ENCODE measurements around the gene PLPPR5.
"Not testable (repeated sequence)": the region's sequence is repeated elsewhere in the genome, so short reads cannot be mapped to it uniquely, and the experiment has no call there.

PLPPR5 gene

GRCh38 chr1:98908980-98909379 lies 95.7 kb downstream of the PLPPR5 start:
- DNase-seq, result no peak

GRCh38 chr1:98906809-98907208 lies 97.9 kb downstream of the PLPPR5 start:
- no peak for DNase-seq

- DNase-seq, result no peak
Measured at GRCh38 chr1:98906361-98906760, 98.3 kb downstream of the PLPPR5 start.

- no peak for DNase-seq
Measured at GRCh38 chr1:98904684-98905083, 100.0 kb downstream of the PLPPR5 start.

GRCh38 chr1:98903726-98904125 lies 100.9 kb downstream of the PLPPR5 start:
- DNase-seq, result no peak

- no peak for DNase-seq
Measured at GRCh38 chr1:98903261-98903660, 101.4 kb downstream of the PLPPR5 start.

GRCh38 chr1:98898940-98899339 lies 105.7 kb downstream of the PLPPR5 start:
- no peak for DNase-seq

GRCh38 chr1:98897479-98897878 lies 107.2 kb downstream of the PLPPR5 start:
- no peak for DNase-seq

- no peak for DNase-seq
Measured at GRCh38 chr1:98896711-98897445, 107.8 kb downstream of the PLPPR5 start.

- DNase-seq, result peak; percentile 81
Measured at GRCh38 chr1:98893371-98893770, 111.3 kb downstream of the PLPPR5 start.

GRCh38 chr1:98888869-98889268 lies 115.8 kb downstream of the PLPPR5 start:
- no peak for DNase-seq

GRCh38 chr1:98887507-98887906 lies 117.2 kb downstream of the PLPPR5 start:
- DNase-seq, result no peak

- no peak for DNase-seq
Measured at GRCh38 chr1:98884864-98885263, 119.8 kb downstream of the PLPPR5 start.

GRCh38 chr1:98881901-98882300 lies 122.8 kb downstream of the PLPPR5 start:
- no peak for DNase-seq

GRCh38 chr1:98881234-98881633 lies 123.4 kb downstream of the PLPPR5 start:
- DNase-seq, result not testable (repeated sequence)

GRCh38 chr1:98874828-98875227 lies 129.8 kb downstream of the PLPPR5 start:
- no peak for DNase-seq

- no peak for DNase-seq
Measured at GRCh38 chr1:98870959-98871903, 133.4 kb downstream of the PLPPR5 start.

GRCh38 chr1:98865796-98866195 lies 138.9 kb downstream of the PLPPR5 start:
- DNase-seq, result no peak

- no peak for DNase-seq
Measured at GRCh38 chr1:98860329-98860728, 144.3 kb downstream of the PLPPR5 start.

- DNase-seq, result no peak
Measured at GRCh38 chr1:98854137-98854536, 150.5 kb downstream of the PLPPR5 start.

GRCh38 chr1:98849969-98850636 lies 154.6 kb downstream of the PLPPR5 start:
- DNase-seq, result no peak

- DNase-seq, result no peak
Measured at GRCh38 chr1:98842241-98842640, 162.4 kb downstream of the PLPPR5 start.
